Measurements from ENCODE around the gene KRT1.

The KRT1 gene

DNA sequence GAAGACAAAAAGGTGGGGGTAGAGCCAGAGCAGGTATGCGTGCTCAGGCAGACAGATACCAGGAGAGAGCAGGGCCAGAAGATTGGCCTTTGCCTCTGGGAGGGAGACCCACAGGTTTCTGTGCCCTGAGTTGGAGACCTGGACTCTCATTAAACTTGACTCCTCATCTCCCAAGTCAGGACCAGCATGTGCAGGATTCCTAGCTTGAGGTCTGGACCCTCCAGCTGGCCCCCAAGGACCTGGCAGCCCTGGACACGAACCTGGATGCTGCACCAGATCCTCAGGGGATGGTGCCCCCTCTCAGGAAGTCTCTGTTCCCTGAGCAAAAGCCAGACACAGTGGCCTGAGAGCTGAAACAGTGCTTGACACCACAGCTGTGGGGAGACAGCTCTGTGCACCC lies 51.4 kb downstream of the KRT1 start:
- no peaks in the 10 kb centered on the region for H3F3A ChIP-seq (ENCODE audit: insufficient read depth, low read length)
- TF ChIP-seq, protein P1, sequence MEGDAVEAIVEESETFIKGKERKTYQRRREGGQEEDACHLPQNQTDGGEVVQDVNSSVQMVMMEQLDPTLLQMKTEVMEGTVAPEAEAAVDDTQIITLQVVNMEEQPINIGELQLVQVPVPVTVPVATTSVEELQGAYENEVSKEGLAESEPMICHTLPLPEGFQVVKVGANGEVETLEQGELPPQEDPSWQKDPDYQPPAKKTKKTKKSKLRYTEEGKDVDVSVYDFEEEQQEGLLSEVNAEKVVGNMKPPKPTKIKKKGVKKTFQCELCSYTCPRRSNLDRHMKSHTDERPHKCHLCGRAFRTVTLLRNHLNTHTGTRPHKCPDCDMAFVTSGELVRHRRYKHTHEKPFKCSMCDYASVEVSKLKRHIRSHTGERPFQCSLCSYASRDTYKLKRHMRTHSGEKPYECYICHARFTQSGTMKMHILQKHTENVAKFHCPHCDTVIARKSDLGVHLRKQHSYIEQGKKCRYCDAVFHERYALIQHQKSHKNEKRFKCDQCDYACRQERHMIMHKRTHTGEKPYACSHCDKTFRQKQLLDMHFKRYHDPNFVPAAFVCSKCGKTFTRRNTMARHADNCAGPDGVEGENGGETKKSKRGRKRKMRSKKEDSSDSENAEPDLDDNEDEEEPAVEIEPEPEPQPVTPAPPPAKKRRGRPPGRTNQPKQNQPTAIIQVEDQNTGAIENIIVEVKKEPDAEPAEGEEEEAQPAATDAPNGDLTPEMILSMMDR (IDR thresholded peaks at IDR 0.05; ENCODE audit: low read length), result no peak
- TF ChIP-seq EZH2 (optimal IDR thresholded peaks at IDR 0.05; ENCODE audit: low read depth, low read length) (no peak), EZH2phosphoT487 (IDR thresholded peaks at IDR 0.05; ENCODE audit: low read length) (no peak)
- H4K20me1 ChIP-seq (ENCODE audit: insufficient read depth, low read length), result no peaks in the 10 kb centered on the region
- H3K36me3 ChIP-seq (replicated peaks; ENCODE audit: insufficient read depth, low read length), result no peaks in the 10 kb centered on the region
- H2AFZ ChIP-seq (ENCODE audit: low read length), result no peak overlapping the region
- H3K4me1 ChIP-seq (ENCODE audit: low read length), result no peaks in the 10 kb centered on the region
- no peak overlapping the region for H3K9ac ChIP-seq (ENCODE audit: low read length)
- no peaks in the 10 kb centered on the region for H3K9me2 ChIP-seq (replicated peaks; ENCODE audit: insufficient read depth, low read length)
- no peak overlapping the region for H3K4me3 ChIP-seq (ENCODE audit: low read length)
- no peaks in the 10 kb centered on the region for H3K79me2 ChIP-seq (ENCODE audit: low read length)
- H3K4me2 ChIP-seq (ENCODE audit: low read depth, low read length), result no peak overlapping the region
- H3K27ac ChIP-seq (ENCODE audit: low read length), result no peak overlapping the region
- DNase-seq, result no peak
- H3K9me3 ChIP-seq (replicated peaks; ENCODE audit: insufficient read depth, low read length), result no peaks in the 10 kb centered on the region
- peaks cover 12% of the 10 kb centered on the region for H3K27me3 ChIP-seq (replicated peaks; ENCODE audit: insufficient read depth, low read length)

DNA sequence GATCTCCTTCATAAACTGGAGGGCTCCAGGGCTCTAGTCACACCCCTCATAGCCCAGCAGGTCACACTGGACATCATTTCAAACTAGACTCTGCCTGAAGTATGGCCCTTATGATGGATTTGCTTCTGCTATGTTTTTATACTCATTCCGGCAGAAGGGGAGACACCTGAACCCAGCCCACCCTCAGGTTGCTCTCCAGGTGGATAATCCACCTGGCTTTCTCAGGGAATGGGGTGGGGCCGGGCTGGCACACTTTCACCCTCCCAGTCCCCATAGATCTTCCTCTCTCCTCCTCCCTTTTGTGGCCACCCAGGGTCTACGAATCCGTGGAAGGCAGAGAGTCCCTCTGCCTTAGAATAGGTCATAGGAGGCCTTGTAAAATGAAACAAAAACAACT lies 52.1 kb downstream of the KRT1 start:
- H3K9ac ChIP-seq (ENCODE audit: low read length), result no peak overlapping the region
- no peak for DNase-seq
- H3K4me3 ChIP-seq (ENCODE audit: low read length), result no peak overlapping the region
- TF ChIP-seq EZH2phosphoT487 (IDR thresholded peaks at IDR 0.05; ENCODE audit: low read length) (no peak), EZH2 (optimal IDR thresholded peaks at IDR 0.05; ENCODE audit: low read depth, low read length) (no peak)
- TF ChIP-seq, protein P1 (IDR thresholded peaks at IDR 0.05; ENCODE audit: low read length), result no peak
- no peak overlapping the region for H3K4me2 ChIP-seq (ENCODE audit: low read depth, low read length)
- no peaks in the 10 kb centered on the region for H4K20me1 ChIP-seq (ENCODE audit: insufficient read depth, low read length)
- H3F3A ChIP-seq (ENCODE audit: insufficient read depth, low read length), result no peaks in the 10 kb centered on the region
- no peaks in the 10 kb centered on the region for H3K9me2 ChIP-seq (replicated peaks; ENCODE audit: insufficient read depth, low read length)
- no peaks in the 10 kb centered on the region for H3K79me2 ChIP-seq (ENCODE audit: low read length)
- H3K4me1 ChIP-seq (ENCODE audit: low read length), result no peaks in the 10 kb centered on the region
- no peaks in the 10 kb centered on the region for H3K36me3 ChIP-seq (replicated peaks; ENCODE audit: insufficient read depth, low read length)
- no peak overlapping the region for H3K27ac ChIP-seq (ENCODE audit: low read length)
- H2AFZ ChIP-seq (ENCODE audit: low read length), result no peak overlapping the region
- peaks cover 13% of the 10 kb centered on the region for H3K27me3 ChIP-seq (replicated peaks; ENCODE audit: insufficient read depth, low read length)
- no peaks in the 10 kb centered on the region for H3K9me3 ChIP-seq (replicated peaks; ENCODE audit: insufficient read depth, low read length)

DNA sequence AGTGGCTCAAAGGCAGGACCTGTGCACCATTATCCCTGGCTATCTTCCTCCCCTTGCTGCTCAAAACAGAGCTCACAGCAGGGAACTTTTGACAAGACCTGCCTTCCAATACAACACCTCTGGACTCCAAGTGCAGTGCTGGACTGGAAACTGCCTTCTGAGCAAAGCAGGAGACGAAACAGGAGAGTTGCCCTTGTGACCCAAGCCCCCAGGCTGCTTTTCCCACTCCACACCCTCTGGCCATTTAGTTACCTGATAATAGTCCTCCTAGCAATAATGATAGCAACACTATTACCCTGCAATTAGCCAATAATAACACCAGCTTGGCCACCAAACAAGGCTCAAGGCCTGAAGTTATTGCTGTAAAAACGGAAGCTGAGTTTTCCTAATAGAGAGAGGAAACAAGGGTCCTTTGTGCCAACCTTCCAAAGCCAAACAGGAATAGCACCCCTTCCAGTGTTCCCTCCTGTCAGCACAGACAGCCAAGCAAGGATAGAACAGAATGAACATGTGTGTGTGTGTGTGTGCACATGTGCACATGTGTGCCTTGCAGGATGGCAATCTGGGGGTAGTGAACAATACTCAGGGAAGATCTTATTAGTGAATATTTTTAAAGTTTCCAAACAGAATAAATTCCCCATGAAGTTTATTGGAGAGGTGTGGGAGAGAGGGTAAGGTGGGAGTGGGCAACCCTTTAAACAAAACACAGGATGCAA lies 52.7 kb downstream of the KRT1 start:
- TF ChIP-seq EZH2 (optimal IDR thresholded peaks at IDR 0.05; ENCODE audit: low read depth, low read length) (no peak), EZH2phosphoT487 (IDR thresholded peaks at IDR 0.05; ENCODE audit: low read length) (no peak)
- TF ChIP-seq, protein P1 (IDR thresholded peaks at IDR 0.05; ENCODE audit: low read length), result no peak
- H3K27me3 ChIP-seq (replicated peaks; ENCODE audit: insufficient read depth, low read length), result peaks cover 13% of the 10 kb centered on the region
- H2AFZ ChIP-seq (ENCODE audit: low read length), result no peak overlapping the region
- H3F3A ChIP-seq (ENCODE audit: insufficient read depth, low read length), result no peaks in the 10 kb centered on the region
- H3K4me1 ChIP-seq (ENCODE audit: low read length), result no peaks in the 10 kb centered on the region
- no peaks in the 10 kb centered on the region for H3K36me3 ChIP-seq (replicated peaks; ENCODE audit: insufficient read depth, low read length)
- DNase-seq, result no peak
- no peaks in the 10 kb centered on the region for H3K9me3 ChIP-seq (replicated peaks; ENCODE audit: insufficient read depth, low read length)
- H3K9me2 ChIP-seq (replicated peaks; ENCODE audit: insufficient read depth, low read length), result no peaks in the 10 kb centered on the region
- no peak overlapping the region for H3K4me3 ChIP-seq (ENCODE audit: low read length)
- H3K9ac ChIP-seq (ENCODE audit: low read length), result no peak overlapping the region
- no peaks in the 10 kb centered on the region for H4K20me1 ChIP-seq (ENCODE audit: insufficient read depth, low read length)
- no peaks in the 10 kb centered on the region for H3K79me2 ChIP-seq (ENCODE audit: low read length)
- no peak overlapping the region for H3K27ac ChIP-seq (ENCODE audit: low read length)
- no peak overlapping the region for H3K4me2 ChIP-seq (ENCODE audit: low read depth, low read length)
